Nephron (organoid): ENCODE results near the gene COMMD6.

ENCODE experiments used
- H3K27ac Mint-ChIP-seq, 3 experiments: 2 replicates each; pipeline ENCODE4 v1.8.0; 2020; ENCODE audit warnings: mixed read lengths in 3 of 3, mild to moderate bottlenecking in 2 of 3, moderate library complexity in 1 of 3
- H3K27me3 Mint-ChIP-seq: 2 replicates; pipeline ENCODE4 v1.8.0; 2021; ENCODE audit warnings: low read depth, mild to moderate bottlenecking, moderate library complexity, mixed read lengths
- H3K36me3 Mint-ChIP-seq: 2 replicates; pipeline ENCODE4 v1.8.0; 2020; ENCODE audit warnings: low read depth, mixed read lengths
- H3K4me1 Mint-ChIP-seq: 2 replicates; pipeline ENCODE4 v1.8.0; 2020; ENCODE audit warnings: mixed read lengths
- H3K4me3 Mint-ChIP-seq, 3 experiments: 2 replicates each; pipeline ENCODE4 v1.8.0; 2020; ENCODE audit warnings: mild to moderate bottlenecking in 3 of 3, mixed read lengths in 3 of 3, moderate library complexity in 2 of 3
- H3K9me3 Mint-ChIP-seq: 2 replicates; pipeline ENCODE4 v1.8.0; 2020; ENCODE audit warnings: mixed read lengths
- TF ChIP-seq, protein P1 (sequence below), 3 experiments: fragments of 200-600 bp; sonication (generic); IDR thresholded peaks; one replicate each; pipeline ENCODE4 v1.5.0; 2021; ENCODE audit warnings: antibody characterized with exemption in 3 of 3; ENCODE audit not compliant: unreplicated experiment in 3 of 3

Gene COMMD6

DNA sequence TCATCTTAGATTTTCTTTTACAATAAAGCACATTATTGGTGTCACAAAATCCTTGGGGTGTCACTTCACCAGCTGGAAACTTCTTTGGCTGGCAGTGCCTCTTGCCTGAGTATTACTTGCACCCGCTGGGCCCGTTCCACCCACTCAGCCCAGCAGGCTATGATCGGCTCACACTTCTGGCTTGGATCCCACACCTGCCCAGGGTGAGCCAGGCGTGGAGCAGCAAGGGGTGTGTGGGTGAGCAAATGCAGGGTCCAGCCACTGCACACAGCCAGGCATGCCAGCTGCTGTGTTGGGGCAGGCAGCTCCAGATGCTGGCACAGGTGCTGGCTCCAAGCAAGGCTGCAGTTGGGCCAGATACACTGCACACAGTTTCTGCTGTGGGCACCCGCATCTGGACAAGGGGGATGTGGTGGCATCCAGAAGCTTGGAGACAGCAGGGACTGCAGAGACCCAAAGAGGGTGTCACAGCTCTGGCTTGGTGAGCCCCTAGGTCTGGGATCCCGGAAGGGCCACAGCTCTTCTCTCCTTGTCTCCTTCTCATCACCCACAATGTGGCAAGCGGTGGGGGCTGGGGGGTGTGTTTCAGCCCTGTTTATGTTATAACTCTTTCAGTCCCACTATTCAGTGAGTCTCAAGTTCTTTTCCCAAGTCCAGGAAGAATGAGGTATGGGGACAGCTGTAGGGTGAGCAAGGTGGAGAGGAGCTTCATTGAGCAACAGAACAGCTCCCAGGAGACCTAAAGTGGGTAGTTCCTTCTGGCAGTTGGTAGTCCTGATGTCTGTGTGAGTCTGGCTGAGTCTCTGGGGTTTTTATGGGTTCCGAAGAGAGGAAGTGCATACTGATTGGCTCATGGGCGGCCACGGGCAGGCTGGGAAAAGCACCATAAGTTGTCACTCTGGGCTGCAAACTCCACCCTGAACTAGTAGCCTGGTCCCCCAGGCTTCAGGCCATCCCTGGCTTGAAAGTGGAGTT is 30.3 kb downstream of the COMMD6 start:
- TF ChIP-seq, protein P1, sequence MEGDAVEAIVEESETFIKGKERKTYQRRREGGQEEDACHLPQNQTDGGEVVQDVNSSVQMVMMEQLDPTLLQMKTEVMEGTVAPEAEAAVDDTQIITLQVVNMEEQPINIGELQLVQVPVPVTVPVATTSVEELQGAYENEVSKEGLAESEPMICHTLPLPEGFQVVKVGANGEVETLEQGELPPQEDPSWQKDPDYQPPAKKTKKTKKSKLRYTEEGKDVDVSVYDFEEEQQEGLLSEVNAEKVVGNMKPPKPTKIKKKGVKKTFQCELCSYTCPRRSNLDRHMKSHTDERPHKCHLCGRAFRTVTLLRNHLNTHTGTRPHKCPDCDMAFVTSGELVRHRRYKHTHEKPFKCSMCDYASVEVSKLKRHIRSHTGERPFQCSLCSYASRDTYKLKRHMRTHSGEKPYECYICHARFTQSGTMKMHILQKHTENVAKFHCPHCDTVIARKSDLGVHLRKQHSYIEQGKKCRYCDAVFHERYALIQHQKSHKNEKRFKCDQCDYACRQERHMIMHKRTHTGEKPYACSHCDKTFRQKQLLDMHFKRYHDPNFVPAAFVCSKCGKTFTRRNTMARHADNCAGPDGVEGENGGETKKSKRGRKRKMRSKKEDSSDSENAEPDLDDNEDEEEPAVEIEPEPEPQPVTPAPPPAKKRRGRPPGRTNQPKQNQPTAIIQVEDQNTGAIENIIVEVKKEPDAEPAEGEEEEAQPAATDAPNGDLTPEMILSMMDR (IDR thresholded peaks at IDR 0.05; ENCODE audit: unreplicated experiment in 3 of 3): no peak
- Mint-ChIP-seq H3K36me3 (no peaks in the 10 kb centered on the region), H3K4me1 (no peaks in the 10 kb centered on the region), H3K9me3 (no peaks in the 10 kb centered on the region), H3K4me3 (no peak overlapping the region), H3K27me3 (no peaks in the 10 kb centered on the region), H3K27ac (no peak overlapping the region)

DNA sequence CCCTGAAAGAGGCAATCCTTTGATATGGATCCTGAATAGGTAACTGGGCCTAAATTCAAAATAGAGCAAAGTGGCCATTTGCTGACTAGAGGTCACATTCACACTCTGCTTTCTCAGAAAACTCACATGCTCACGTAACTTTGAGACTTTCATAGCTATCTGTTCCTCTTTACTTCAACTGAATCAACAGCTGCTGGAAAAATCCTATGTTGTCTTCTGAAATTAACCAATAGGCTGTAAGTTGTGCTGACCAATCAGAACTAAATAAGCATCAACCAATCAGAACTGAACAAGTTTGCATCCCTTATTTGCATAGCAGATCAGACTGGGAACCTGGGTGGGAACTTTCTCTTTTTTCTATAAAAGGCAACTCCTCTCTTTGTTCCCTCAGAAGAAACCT is 31.6 kb downstream of the COMMD6 start:
- no peak overlapping the region for H3K27ac Mint-ChIP-seq
- no peaks in the 10 kb centered on the region for H3K9me3 Mint-ChIP-seq
- no peaks in the 10 kb centered on the region for H3K4me1 Mint-ChIP-seq
- no peak overlapping the region for H3K4me3 Mint-ChIP-seq
- H3K27me3 Mint-ChIP-seq: no peaks in the 10 kb centered on the region
- TF ChIP-seq, protein P1 (IDR thresholded peaks at IDR 0.05; ENCODE audit: unreplicated experiment in 3 of 3): no peak
- H3K36me3 Mint-ChIP-seq: no peaks in the 10 kb centered on the region

GRCh38 chr13:75505327-75505726 is 32.3 kb downstream of the COMMD6 start:
- no peaks in the 10 kb centered on the region for H3K36me3 Mint-ChIP-seq
- TF ChIP-seq, protein P1 (IDR thresholded peaks at IDR 0.05; ENCODE audit: unreplicated experiment in 3 of 3): no peak
- H3K4me1 Mint-ChIP-seq: no peaks in the 10 kb centered on the region
- no peak overlapping the region for H3K4me3 Mint-ChIP-seq
- H3K27me3 Mint-ChIP-seq: no peaks in the 10 kb centered on the region
- no peak overlapping the region for H3K27ac Mint-ChIP-seq
- H3K9me3 Mint-ChIP-seq: no peaks in the 10 kb centered on the region

DNA sequence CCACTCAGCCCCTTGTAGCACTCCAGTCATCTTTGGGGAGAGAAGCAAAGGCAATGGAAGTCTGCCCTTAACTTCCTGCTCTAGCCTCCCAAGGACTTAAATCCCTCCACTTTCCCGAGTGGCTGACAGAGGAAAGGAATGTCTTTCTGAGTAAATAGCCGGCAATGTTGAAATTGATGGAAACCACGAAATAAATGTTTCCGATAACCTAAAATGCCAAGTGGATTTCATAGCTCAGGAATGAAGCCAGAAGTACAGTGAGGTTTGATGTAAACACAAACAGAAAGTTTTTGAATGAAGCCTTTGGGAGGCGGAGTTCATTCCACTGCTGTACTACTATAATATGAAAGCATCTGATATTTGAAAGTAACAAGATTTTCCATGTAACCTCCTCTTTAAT is 41.7 kb downstream of the COMMD6 start:
- H3K4me1 Mint-ChIP-seq: no peaks in the 10 kb centered on the region
- no peak overlapping the region for H3K27ac Mint-ChIP-seq
- H3K4me3 Mint-ChIP-seq: no peak overlapping the region
- no peaks in the 10 kb centered on the region for H3K9me3 Mint-ChIP-seq
- no peaks in the 10 kb centered on the region for H3K36me3 Mint-ChIP-seq
- no peaks in the 10 kb centered on the region for H3K27me3 Mint-ChIP-seq
- TF ChIP-seq, protein P1 (IDR thresholded peaks at IDR 0.05; ENCODE audit: unreplicated experiment in 3 of 3): no peak

- Mint-ChIP-seq H3K27me3 (peaks cover 2% of the 10 kb centered on the region), H3K4me1 (no peaks in the 10 kb centered on the region), H3K27ac (peak overlapping the region in 1 of 3 experiments; percentile 1), H3K4me3 (no peak overlapping the region), H3K36me3 (no peaks in the 10 kb centered on the region), H3K9me3 (no peaks in the 10 kb centered on the region)
- TF ChIP-seq, protein P1 (IDR thresholded peaks at IDR 0.05; ENCODE audit: unreplicated experiment in 3 of 3): no peak
Observed at GRCh38 chr13:75494491-75494890, 43.1 kb downstream of the COMMD6 start.

- TF ChIP-seq, protein P1 (IDR thresholded peaks at IDR 0.05; ENCODE audit: unreplicated experiment in 3 of 3): no peak
- Mint-ChIP-seq H3K27me3 (peaks cover 3% of the 10 kb centered on the region), H3K27ac (no peak overlapping the region), H3K4me1 (no peaks in the 10 kb centered on the region), H3K9me3 (no peaks in the 10 kb centered on the region), H3K36me3 (no peaks in the 10 kb centered on the region), H3K4me3 (no peak overlapping the region)
Observed at GRCh38 chr13:75493156-75493555, 44.5 kb downstream of the COMMD6 start.
